ENCODE results near the gene BACH2.
A peak's percentile ranks its signal among the peaks of the same experiment; 100 is the strongest.

BACH2 gene

DNA sequence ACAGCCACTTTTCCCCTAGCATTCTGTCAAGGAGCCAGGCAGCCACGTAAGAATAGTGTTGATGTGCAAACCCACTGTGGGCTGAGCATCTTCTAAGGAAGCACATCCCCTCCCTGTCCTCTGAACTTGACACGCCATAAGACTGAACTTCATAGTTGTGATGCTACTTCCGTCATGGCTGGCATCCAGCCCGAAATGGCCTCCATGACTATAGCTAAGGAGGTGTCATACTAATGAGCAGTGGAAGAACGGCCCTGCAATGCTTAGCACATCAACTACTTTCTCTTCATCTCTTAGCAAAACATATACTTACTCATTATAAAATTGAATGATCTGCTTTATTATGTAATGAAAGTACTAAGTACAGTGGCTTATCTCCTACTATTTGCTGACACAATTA is 292.1 kb downstream of the BACH2 start:
- DNase-seq (ENCODE audit: extremely low read depth in 1 of 2, low read depth in 1 of 2), result no peak

- DNase-seq (ENCODE audit: extremely low read depth in 1 of 2, low read depth in 1 of 2), result no peak
These were observed 292.7 kb downstream of the BACH2 start for GRCh38 chr6:90003941-90004340.

DNA sequence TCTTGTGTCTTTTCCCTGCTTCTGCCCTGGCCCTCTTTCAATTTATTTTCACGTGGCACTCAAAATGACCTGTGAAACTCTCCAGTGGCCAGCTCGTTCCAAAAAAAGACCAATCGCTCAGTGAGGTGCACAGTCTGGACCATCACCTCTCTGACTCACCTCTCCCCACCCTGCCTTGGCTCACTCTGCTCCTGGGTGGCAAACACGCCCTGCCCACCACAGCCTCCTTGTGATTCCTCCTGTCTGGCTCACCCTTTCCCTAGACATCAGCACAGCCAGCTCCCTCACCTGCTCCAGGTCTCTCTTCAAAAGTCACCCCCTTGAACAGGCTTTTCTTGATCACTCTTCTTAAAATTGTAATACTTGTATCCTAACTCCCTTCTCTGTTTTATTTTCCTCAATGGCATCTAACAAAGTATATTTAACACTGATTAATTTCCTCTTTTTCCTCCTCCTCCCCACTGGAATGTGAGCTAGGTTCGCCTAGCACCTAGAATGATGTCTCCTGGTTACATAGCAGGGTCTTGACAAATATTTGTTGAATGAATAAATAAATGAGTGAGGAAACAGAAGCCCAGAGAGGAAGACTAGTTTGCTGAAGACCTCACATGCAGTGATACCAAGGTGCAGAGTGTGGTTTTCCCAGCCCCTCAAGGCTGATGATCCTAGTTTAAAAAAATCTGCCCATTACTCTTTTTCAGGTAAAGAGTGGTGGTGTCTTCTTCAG is 293.4 kb downstream of the BACH2 start:
- DNase-seq (ENCODE audit: extremely low read depth in 1 of 2, low read depth in 1 of 2), result no peak

GRCh38 chr6:90000864-90001731 is 295.5 kb downstream of the BACH2 start:
- peak in 1 of 2 donors; percentile 43 for DNase-seq (ENCODE audit: extremely low read depth in 1 of 2, low read depth in 1 of 2)

GRCh38 chr6:89999945-90000825 is 296.5 kb downstream of the BACH2 start:
- no peak for DNase-seq (ENCODE audit: extremely low read depth in 1 of 2, low read depth in 1 of 2)

DNA sequence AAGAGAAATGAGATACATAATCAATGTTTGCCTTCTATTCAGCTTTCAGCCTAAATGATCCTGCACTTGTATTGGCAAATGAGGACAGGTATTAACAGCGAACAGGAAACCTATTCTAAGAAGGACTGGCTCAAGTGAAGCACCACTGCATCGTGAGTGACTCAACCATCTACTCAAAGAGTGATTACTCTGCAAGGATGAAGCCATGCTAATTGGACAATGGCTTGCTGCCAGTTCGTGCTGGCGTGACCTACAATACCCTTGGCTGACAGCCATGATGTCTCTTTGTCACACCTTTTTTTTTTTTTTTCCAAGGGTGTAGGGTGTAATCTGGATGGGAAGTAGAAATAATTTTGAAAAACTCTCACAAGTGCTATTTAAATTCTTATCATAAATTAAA is 297.5 kb downstream of the BACH2 start:
- no peak for DNase-seq (ENCODE audit: extremely low read depth in 1 of 2, low read depth in 1 of 2)

DNA sequence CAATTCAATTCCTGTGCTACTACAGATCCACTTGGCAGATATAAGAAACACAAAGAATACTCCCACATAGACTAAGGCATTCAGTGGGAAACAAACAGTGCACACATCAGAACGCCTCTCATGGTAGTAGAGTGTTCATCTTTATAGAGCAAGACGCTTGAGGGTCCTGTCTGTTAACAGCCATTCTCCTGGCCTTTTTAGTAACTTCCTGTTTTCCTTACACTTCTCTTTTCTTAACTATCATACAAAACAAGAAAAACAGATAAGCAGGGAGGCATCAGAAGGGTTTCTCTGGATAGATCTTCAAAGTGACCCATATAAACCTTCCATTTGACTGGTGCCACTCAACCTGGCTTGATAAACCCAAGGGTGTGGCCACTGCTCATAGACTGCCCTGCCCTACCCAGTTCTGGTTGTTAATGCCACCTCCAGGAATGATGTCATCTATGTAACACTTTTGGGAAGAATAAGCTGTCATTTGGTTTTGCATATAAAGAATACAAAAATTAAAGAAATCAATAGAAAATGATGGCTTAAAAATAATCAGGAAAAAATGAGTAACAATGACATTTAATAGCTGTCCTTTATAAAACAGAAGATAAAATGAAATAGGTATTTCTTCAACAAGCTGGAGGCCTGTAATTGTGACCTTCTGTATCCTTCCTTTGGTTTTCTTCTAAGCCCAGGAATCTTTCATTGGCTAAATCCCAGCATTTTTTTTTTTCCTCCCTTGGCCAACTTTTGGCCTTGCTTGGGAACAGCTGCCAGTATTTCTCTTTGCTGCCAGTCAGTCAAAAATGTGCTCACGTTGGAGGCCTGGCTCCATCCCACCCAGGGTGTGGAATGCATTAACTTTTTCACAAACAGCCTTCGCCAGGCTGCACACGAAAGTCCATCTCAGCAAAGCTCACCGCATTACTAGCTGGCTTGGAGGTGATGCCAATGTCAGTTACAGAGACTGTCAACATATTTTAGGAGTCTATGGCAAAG is 298.9 kb downstream of the BACH2 start:
- DNase-seq (ENCODE audit: extremely low read depth in 1 of 2, low read depth in 1 of 2), result no peak

DNA sequence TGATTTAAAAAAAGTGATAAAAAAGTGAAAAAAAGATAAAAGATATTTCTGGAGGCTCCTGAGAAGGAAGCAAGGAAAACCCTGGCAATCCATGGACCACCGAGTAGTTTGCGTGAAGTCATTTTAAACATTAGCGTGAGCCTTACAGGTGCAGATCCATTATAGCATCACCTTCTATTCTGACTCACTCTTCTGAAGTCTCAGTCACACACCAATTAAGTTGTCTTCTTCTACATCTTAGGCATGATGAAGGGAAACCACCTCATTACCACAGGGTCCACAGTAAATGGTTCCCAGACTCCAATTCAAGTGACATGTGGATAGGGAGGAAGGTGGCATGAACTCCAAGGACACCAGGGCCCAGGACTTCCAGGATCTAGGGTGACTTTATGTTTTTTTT is 303.2 kb downstream of the BACH2 start:
- no peak for DNase-seq (ENCODE audit: extremely low read depth in 1 of 2, low read depth in 1 of 2)

DNA sequence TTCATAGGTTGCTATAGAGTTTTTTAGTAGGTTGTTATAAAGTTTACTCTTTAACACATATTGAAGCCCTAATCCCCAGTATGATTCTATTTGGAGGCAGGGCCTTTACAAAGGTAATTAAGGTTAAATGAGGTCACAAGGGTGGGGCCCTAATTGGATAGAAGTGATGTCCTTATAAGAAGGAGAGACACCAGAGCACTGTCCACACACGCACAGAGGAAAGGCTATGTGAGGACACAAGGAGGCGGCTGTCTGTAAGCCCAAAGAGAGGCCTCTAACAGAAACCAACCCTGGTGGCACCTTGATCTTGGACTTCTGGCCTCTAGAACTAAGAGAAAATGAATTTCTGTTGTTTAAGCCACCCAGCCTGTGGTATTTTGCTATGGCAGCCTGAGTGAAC is 303.8 kb downstream of the BACH2 start:
- DNase-seq (ENCODE audit: extremely low read depth in 1 of 2, low read depth in 1 of 2), result no peak

DNA sequence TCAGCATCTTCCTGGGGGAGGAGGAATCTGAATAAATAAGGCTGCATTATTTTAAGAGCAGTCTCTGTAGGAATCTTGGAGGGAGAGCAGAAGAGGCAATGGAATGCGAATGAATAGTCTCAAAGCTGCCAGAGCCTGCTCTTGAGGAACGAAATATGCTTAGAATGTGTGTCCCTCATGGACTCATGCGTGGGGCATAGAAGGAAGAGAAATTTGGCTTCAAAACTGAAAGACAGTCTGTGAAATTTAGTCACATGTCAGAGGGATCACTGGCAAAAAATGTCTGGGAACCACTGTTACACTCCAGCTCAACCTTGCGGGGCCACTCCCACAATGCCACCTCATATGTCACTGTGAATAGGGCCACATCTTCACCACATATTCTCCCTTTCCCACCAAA is 306.9 kb downstream of the BACH2 start:
- no peak for DNase-seq (ENCODE audit: extremely low read depth in 1 of 2, low read depth in 1 of 2)

GRCh38 chr6:89987830-89988229 is 308.8 kb downstream of the BACH2 start:
- no peak for DNase-seq (ENCODE audit: extremely low read depth in 1 of 2, low read depth in 1 of 2)

GRCh38 chr6:89987140-89987539 is 309.5 kb downstream of the BACH2 start:
- no peak for DNase-seq (ENCODE audit: extremely low read depth in 1 of 2, low read depth in 1 of 2)

DNA sequence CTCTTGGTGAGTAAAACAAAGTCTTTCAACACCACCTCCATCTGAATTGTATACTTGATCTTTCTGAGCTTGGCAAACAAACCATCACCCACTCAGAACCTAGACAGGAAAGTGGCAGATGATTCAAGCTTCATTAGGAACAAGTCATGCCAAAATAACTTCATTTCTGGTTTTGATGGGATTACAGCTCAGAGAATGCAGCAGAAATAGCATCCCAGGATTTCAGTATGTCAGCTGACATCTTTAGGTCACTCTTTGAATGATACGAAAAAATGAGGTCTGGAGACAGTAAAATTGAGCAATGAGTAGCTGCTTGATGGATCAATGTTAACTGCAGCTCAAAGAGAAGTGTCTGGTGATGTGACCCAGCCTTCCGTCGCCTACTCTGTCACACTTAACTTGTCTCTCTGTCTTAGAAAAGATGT is 310.0 kb downstream of the BACH2 start:
- DNase-seq (ENCODE audit: extremely low read depth in 1 of 2, low read depth in 1 of 2), result no peak

GRCh38 chr6:89985751-89986493 is 310.7 kb downstream of the BACH2 start:
- DNase-seq (ENCODE audit: extremely low read depth in 1 of 2, low read depth in 1 of 2), result no peak

DNA sequence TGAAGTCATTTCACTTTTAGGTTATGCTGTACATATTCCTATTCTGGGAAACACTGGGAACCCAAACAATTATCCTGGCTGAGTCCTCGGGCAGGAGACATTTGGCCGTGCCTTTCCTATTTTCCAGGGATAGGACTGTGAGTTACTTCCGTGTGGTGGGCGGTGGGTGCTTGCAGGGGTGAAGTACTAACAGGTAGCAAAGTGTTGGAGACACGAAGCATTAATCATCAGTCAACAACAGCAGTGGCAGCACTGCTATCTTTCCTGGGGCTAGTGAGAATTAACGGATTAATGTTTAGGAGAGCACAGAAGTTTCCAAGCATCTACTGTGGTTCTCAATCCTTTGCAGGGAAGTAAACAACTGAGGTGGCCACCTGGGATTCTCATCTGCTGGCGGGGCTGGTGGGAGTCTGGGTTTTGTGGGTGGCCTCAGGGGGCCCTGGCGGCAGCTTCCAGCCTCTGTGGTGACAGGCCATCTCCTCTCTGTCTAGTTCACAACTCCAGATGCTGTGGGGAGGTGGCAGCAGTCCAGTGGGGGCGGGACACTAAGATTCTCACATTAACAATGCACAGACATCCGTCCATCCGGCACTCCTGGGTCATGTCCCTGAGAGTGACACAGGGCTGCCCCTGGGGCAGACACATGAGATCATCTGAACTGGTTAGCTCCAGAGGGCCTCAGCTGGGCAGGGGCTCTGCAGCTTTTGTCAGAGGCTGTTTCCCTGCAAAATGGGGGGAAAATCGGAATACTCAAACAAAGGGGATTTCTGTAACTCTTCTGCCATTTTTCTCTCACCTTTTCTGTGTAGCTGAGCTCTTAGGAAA is 311.5 kb downstream of the BACH2 start:
- DNase-seq (ENCODE audit: extremely low read depth in 1 of 2, low read depth in 1 of 2), result no peak

DNA sequence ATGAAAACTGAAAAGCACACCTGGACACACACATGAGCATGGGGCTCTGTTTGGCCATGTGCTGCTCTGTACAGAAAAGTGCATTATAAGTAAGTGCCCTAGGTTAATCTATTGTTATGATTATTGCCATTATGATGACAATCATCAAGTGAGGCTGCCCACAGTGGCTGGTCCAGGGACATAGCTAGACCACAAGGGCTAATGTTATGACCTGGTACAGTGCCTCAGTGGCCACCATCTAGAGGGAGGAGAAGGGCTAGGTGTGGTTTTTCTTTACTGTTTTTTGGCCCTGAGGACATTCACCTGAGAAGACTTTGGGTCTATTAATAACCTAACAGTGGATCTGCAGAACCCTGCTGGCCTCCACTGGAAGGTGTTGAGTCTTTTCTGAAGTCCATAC is 316.3 kb downstream of the BACH2 start:
- DNase-seq (ENCODE audit: extremely low read depth in 1 of 2, low read depth in 1 of 2), result no peak

DNA sequence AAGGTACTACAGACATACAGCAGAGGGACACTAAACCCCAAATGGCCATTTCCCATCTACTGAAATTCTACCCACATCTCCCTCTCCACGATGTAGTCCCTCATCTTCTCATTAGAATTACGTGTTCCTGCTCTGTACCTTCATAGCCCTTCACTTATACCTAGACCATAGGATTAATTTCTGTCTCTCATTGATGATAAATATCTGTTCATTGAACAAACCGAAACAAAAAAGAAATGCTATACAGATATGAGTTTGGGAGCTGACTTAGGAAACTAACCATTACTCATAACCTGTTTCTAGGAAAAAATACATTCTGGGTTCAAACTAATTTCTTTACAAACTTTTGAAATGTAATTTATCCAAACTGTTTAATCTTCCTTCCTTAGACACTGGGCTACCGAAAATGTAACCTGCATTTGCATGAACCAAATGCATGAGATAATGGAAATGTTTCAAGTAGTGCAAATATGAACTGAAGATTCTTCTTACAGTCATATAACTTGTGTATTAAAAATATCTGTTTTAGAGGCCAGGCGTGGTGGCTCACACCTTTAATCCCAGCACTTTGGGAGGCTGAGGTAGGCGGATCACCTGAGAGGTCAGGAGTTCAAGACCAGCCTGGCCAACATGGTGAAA is 317.0 kb downstream of the BACH2 start:
- DNase-seq (ENCODE audit: extremely low read depth in 1 of 2, low read depth in 1 of 2), result no peak

GRCh38 chr6:89978749-89979145 is 317.9 kb downstream of the BACH2 start:
- no peak for DNase-seq (ENCODE audit: extremely low read depth in 1 of 2, low read depth in 1 of 2)

All from stimulated activated CD8-positive, alpha-beta memory T cell treated with anti-CD3 and anti-CD28 coated beads, Interleukin-7, amount 100 ng/mL, for 48 hours (primary cell).